Caco-2 (cell line): ENCODE measurements around the gene DNMBP. TPM values are rescaled to one million over a fixed set of nuclear protein-coding genes. Genes with fewer than 3 reads are reported as not detected.
"Not testable (repeated sequence)": the region's sequence is repeated elsewhere in the genome, so short reads cannot be mapped to it uniquely, and the experiment has no call there.

Experiments used
- BruUV-seq: library from RNA; stranded (reverse); fragments of 400-500 nt; replicated peaks from 2 replicates; lab custom pipeline; 2021; lab: Mats Ljungman, UMichigan
- CTCF ChIA-PET: fragments of 300-600 bp; sonication (Branson Sonifier 250); formaldehyde crosslinking; loops from one replicate; lab custom pipeline; 2022; ENCODE audit warnings: antibody characterized with exemption; lab: Charles Lee
- POLR2A ChIA-PET: fragments of 300-600 bp; sonication (Branson Sonifier 250); formaldehyde crosslinking; loops from one replicate; lab custom pipeline; 2022; ENCODE audit warnings: antibody characterized with exemption; lab: Charles Lee
- DNase-seq, 2 experiments: peaks; one replicate each; pipeline versions ENCODE4 v3.0.0 to v3.0.0-alpha.2; 2020 to 2022
- H3K27me3 ChIP-seq: replicated peaks from 2 replicates; pipeline ENCODE4 v1.6.0; 2011; ENCODE audit warnings: low read length; ENCODE audit not compliant: control insufficient read depth, insufficient read depth
- H3K36me3 ChIP-seq: 2 replicates; pipeline ENCODE4 v1.5.1; 2011; ENCODE audit warnings: low read length; ENCODE audit not compliant: control insufficient read depth, insufficient read depth
- H3K4me1 ChIP-seq: fragments of 250-450 bp; sonication (Bioruptor Pico); 2 replicates; pipeline ENCODE4 v1.5.1; 2020; ENCODE audit warnings: mild to moderate bottlenecking
- H3K4me3 ChIP-seq: 2 replicates; pipeline ENCODE4 v1.5.1; 2011; ENCODE audit warnings: low read depth, mild to moderate bottlenecking, control low read depth, low read length
- H3K9me3 ChIP-seq: fragments of 250-450 bp; sonication (Bioruptor Pico); 2 replicates; pipeline ENCODE4 v1.5.1; 2020; ENCODE audit warnings: mild to moderate bottlenecking, moderate library complexity
- H3K27ac Mint-ChIP-seq: one replicate; pipeline ENCODE4 v1.8.0; 2022; ENCODE audit warnings: mixed read lengths; ENCODE audit not compliant: unreplicated experiment
- H3K27me3 Mint-ChIP-seq: one replicate; pipeline ENCODE4 v1.8.0; 2022; ENCODE audit warnings: mixed read lengths; ENCODE audit not compliant: insufficient read depth, unreplicated experiment
- H3K36me3 Mint-ChIP-seq: one replicate; pipeline ENCODE4 v1.8.0; 2022; ENCODE audit warnings: mild to moderate bottlenecking, mixed read lengths; ENCODE audit not compliant: insufficient read depth, unreplicated experiment
- H3K4me1 Mint-ChIP-seq: one replicate; pipeline ENCODE4 v1.8.0; 2022; ENCODE audit warnings: low read depth, mixed read lengths; ENCODE audit not compliant: unreplicated experiment
- H3K4me3 Mint-ChIP-seq: one replicate; pipeline ENCODE4 v1.8.0; 2022; ENCODE audit warnings: mild to moderate bottlenecking, moderate library complexity, mixed read lengths; ENCODE audit not compliant: unreplicated experiment
- H3K9me3 Mint-ChIP-seq: one replicate; pipeline ENCODE4 v1.8.0; 2022; ENCODE audit warnings: mixed read lengths; ENCODE audit not compliant: unreplicated experiment
- CTCF ChIP-seq, 2 experiments: fragments of 200-600 bp in 1 of 2; IDR thresholded peaks; 1 replicate in 1 of 2; 2 replicates in 1 of 2; pipeline versions ENCODE4 v1.5.1 to v1.8.0; 2011 to 2022; ENCODE audit warnings: antibody characterized with exemption in 1 of 2, control low read depth in 1 of 2, inconsistent platforms in 1 of 2, low read depth in 1 of 2, low read length in 1 of 2, mild to moderate bottlenecking in 1 of 2, moderate library complexity in 1 of 2; ENCODE audit not compliant: insufficient read depth in 1 of 2, severe bottlenecking in 1 of 2, unreplicated experiment in 1 of 2
- intact Hi-C: fragments of 100-400 bp; cut with micrococcal nuclease; formaldehyde crosslinking; loops from one replicate; pipeline ENCODE4 v1.10.0; 2022; ENCODE audit not compliant: unreplicated experiment
- total RNA-seq: library from RNA; stranded (reverse); gene quantifications from 2 replicates; pipeline ENCODE4 v1.2.3, GENCODE V29; 2022

Gene DNMBP
- total RNA-seq, 1 experiment from 2014 or later: 30.6 TPM

- no TSS peak for BruUV-seq
- ChIA-PET CTCF (interaction anchor here (1.0 kb wide), 1 partner anchor 27 kb away, joined by 5 read pairs; no protein-coding TSS in a partner anchor), POLR2A (interaction anchor here (1.3 kb wide), 1 partner anchor 58 kb away, joined by 3 read pairs; no protein-coding TSS in a partner anchor)
- Histone ChIP-seq H3K36me3 (peaks cover 3% of the 10 kb centered on the region), H3K27me3 (no peaks in the 10 kb centered on the region), H3K4me1 (peaks cover 35% of the 10 kb centered on the region), H3K4me3 (no peak overlapping the region), H3K9me3 (no peaks in the 10 kb centered on the region)
- H3K4me1 Mint-ChIP-seq: peaks cover 36% of the 10 kb centered on the region
- no peak for DNase-seq
- intact Hi-C loops: no loop called here
- TF ChIP-seq CTCF (IDR thresholded peaks at IDR 0.05; ENCODE audit: insufficient read depth in 1 of 2, low read depth in 1 of 2, low read length in 1 of 2, severe bottlenecking in 1 of 2, unreplicated experiment in 1 of 2): no peak
- H3K27ac Mint-ChIP-seq: peak overlapping the region; percentile 3
- no peaks in the 10 kb centered on the region for H3K27me3 Mint-ChIP-seq
- peaks cover 2% of the 10 kb centered on the region for H3K9me3 Mint-ChIP-seq
- H3K36me3 Mint-ChIP-seq: peaks cover 52% of the 10 kb centered on the region
- H3K4me3 Mint-ChIP-seq: no peak overlapping the region
Observed at GRCh38 chr10:99872367-99873162, 137.2 kb downstream of the DNMBP start.

- no peak for TF ChIP-seq CTCF (IDR thresholded peaks at IDR 0.05; ENCODE audit: insufficient read depth in 1 of 2, low read depth in 1 of 2, low read length in 1 of 2, severe bottlenecking in 1 of 2, unreplicated experiment in 1 of 2)
- H3K36me3 ChIP-seq: no peaks in the 10 kb centered on the region
- H3K27me3 ChIP-seq: no peaks in the 10 kb centered on the region
- peaks cover 32% of the 10 kb centered on the region for H3K36me3 Mint-ChIP-seq
- H3K4me1 ChIP-seq: peaks cover 35% of the 10 kb centered on the region
- BruUV-seq: no TSS peak
- peaks cover 24% of the 10 kb centered on the region for H3K9me3 Mint-ChIP-seq
- H3K9me3 ChIP-seq: peaks cover 3% of the 10 kb centered on the region; the same call in 1 of the 2 replicates
- H3K27me3 Mint-ChIP-seq: no peaks in the 10 kb centered on the region
- POLR2A ChIA-PET: no interaction called here
- no peak overlapping the region for H3K4me3 Mint-ChIP-seq
- peak overlapping the region; percentile 63 for H3K27ac Mint-ChIP-seq
- H3K4me3 ChIP-seq: no peak overlapping the region
- intact Hi-C loops: no loop called here
- peaks cover 36% of the 10 kb centered on the region for H3K4me1 Mint-ChIP-seq
- no peak for DNase-seq
- CTCF ChIA-PET: no interaction called here
Observed at GRCh38 chr10:99870123-99870730, 139.5 kb downstream of the DNMBP start.

GRCh38 chr10:99869581-99870122, 140.1 kb downstream of the DNMBP start:
- Histone ChIP-seq H3K36me3 (no peaks in the 10 kb centered on the region), H3K4me3 (no peak overlapping the region), H3K4me1 (peaks cover 35% of the 10 kb centered on the region), H3K27me3 (no peaks in the 10 kb centered on the region), H3K9me3 (peaks cover 7% of the 10 kb centered on the region; the same call in 1 of the 2 replicates)
- Mint-ChIP-seq H3K4me3 (no peak overlapping the region), H3K27ac (peak overlapping the region; percentile 63), H3K9me3 (peaks cover 24% of the 10 kb centered on the region), H3K27me3 (no peaks in the 10 kb centered on the region), H3K4me1 (peaks cover 36% of the 10 kb centered on the region), H3K36me3 (peaks cover 28% of the 10 kb centered on the region)
- BruUV-seq: no TSS peak
- CTCF ChIA-PET: interaction anchor here (0.8 kb wide), 1 partner anchor 10 kb away, joined by 4 read pairs; no protein-coding TSS in a partner anchor
- DNase-seq: no peak
- intact Hi-C loops: no loop called here
- POLR2A ChIA-PET: interaction anchor here (1.3 kb wide), 1 partner anchor 61 kb away, joined by 5 read pairs; no protein-coding TSS in a partner anchor
- no peak for TF ChIP-seq CTCF (IDR thresholded peaks at IDR 0.05; ENCODE audit: insufficient read depth in 1 of 2, low read depth in 1 of 2, low read length in 1 of 2, severe bottlenecking in 1 of 2, unreplicated experiment in 1 of 2)

DNA sequence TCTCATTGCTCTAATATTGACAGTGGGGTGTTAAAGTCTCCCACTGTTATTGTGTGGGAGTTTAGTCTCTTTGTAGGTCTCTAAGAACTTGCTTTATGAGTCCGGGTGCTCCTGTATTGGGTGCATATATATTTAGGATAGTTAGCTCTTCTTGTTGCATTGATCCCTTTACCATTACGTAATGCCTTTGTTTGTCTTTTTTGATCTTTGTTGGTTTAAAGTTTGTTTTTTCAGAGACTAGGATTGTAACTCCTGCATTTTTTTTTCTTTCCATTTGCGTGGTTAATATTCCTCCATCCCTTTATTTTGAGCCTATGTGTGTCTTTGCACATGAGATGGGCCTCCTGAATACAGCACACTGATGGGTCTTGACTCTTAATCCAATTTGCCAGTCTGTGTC, 142.5 kb downstream of the DNMBP start:
- CTCF ChIA-PET, H3K27me3 Mint-ChIP-seq, intact Hi-C loops, H3K27me3 ChIP-seq, BruUV-seq, POLR2A ChIA-PET, H3K4me3 ChIP-seq, DNase-seq, H3K9me3 ChIP-seq, H3K4me3 Mint-ChIP-seq, H3K36me3 ChIP-seq, H3K27ac Mint-ChIP-seq: not testable (repeated sequence)
- Mint-ChIP-seq H3K9me3 (peaks cover 24% of the 10 kb centered on the region), H3K36me3 (peaks cover 12% of the 10 kb centered on the region), H3K4me1 (peaks cover 22% of the 10 kb centered on the region)
- peaks cover 31% of the 10 kb centered on the region for H3K4me1 ChIP-seq
